Measurements from ENCODE around the gene ASIC4.

ASIC4 gene

DNA sequence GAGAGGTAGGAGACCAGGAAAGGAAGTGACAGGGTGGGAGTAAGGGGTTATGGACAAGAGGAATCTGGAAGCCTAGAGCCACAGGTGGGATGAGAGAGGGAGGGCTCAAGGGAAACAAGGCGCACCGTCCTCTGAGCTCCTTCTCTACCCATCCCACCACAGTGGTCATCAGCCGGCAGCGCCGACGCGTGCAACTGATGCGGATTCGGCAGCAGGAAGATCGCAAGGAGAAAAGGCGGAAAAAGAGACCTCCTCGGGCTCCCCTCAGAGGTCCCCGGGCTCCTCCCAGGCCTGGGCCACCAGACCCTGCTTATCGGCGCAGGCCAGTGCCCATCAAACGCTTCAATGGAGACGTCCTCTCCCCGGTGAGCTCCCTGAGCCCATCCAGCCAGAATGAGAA, 34.7 kb downstream of the ASIC4 start:
- peaks cover 6% of the 10 kb centered on the region; the same call in 1 of the 2 replicates for H3K4me1 ChIP-seq (ENCODE audit: insufficient read depth, low read length)
- H3K36me3 ChIP-seq (ENCODE audit: insufficient read depth, low read length), result no peaks in the 10 kb centered on the region
- no peaks in the 10 kb centered on the region for H3K9me3 ChIP-seq (ENCODE audit: control insufficient read depth, insufficient read depth, low read length)
- H3K9ac ChIP-seq (ENCODE audit: low read depth, low read length), result no peak overlapping the region

GRCh38 chr2:219549619-219550018, 35.3 kb downstream of the ASIC4 start:
- no peaks in the 10 kb centered on the region for H3K36me3 ChIP-seq (ENCODE audit: insufficient read depth, low read length)
- no peaks in the 10 kb centered on the region for H3K9me3 ChIP-seq (ENCODE audit: control insufficient read depth, insufficient read depth, low read length)
- no peak overlapping the region for H3K9ac ChIP-seq (ENCODE audit: low read depth, low read length)
- H3K4me1 ChIP-seq (ENCODE audit: insufficient read depth, low read length), result peaks cover 6% of the 10 kb centered on the region; the same call in 1 of the 2 replicates

DNA sequence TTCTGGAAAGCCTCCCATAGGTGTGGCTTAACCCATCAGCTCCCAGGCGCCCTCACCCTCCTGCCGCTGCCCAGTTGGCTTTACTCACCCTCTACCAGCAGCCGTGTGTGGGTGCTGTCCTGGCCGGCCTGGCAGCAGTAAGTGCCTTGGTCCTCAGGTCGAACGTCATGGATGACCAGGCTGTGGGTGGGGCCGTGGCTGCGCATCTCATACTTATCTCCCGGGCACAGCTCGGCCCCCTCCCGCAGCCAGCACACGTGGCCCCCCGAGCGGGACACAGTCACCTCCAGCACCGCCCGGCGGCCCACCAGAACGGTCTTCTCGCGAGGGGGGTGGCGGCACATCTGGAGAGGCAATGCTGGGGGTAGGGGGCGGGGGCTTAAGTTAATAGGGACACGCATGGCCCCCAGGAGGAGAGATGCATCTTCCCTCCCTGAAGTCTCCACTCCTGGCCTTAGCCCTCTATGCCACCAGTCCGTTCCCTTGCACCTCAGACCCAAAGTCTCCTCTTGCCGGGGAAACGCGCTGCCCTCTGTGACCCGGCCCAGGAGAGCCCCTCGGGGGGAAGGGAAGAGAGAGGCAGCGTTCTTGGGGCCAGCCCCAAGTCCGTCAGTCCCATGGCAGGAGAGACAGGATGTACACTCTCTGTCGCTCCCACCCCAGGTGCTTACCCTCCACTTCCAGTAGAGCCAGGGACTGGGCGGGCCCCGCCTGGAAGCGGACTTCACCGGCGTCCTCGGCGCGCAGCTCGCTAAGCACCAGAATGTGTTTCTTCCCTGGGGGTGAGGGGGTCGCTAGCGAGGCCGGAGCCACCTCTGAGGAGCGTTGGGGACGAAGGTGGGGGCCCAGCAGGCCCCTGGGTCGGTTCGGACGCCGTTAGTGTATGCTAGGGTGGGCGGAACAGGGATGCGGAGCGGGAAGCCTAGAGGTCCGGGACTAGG, 37.4 kb downstream of the ASIC4 start:
- no peaks in the 10 kb centered on the region for H3K9me3 ChIP-seq (ENCODE audit: control insufficient read depth, insufficient read depth, low read length)
- H3K36me3 ChIP-seq (ENCODE audit: insufficient read depth, low read length), result no peaks in the 10 kb centered on the region
- H3K9ac ChIP-seq (ENCODE audit: low read depth, low read length), result peak overlapping the region; percentile 96
- peaks cover 6% of the 10 kb centered on the region; the same call in 1 of the 2 replicates for H3K4me1 ChIP-seq (ENCODE audit: insufficient read depth, low read length)

GRCh38 chr2:219552382-219553167, 38.3 kb downstream of the ASIC4 start:
- peaks cover 6% of the 10 kb centered on the region; the same call in 1 of the 2 replicates for H3K4me1 ChIP-seq (ENCODE audit: insufficient read depth, low read length)
- peak overlapping the region; percentile 96 for H3K9ac ChIP-seq (ENCODE audit: low read depth, low read length)
- no peaks in the 10 kb centered on the region for H3K9me3 ChIP-seq (ENCODE audit: control insufficient read depth, insufficient read depth, low read length)
- no peaks in the 10 kb centered on the region for H3K36me3 ChIP-seq (ENCODE audit: insufficient read depth, low read length)

GRCh38 chr2:219553168-219553417, 38.8 kb downstream of the ASIC4 start:
- no peaks in the 10 kb centered on the region for H3K9me3 ChIP-seq (ENCODE audit: control insufficient read depth, insufficient read depth, low read length)
- H3K9ac ChIP-seq (ENCODE audit: low read depth, low read length), result peak overlapping the region; percentile 96; the same call in 1 of the 2 replicates
- H3K36me3 ChIP-seq (ENCODE audit: insufficient read depth, low read length), result no peaks in the 10 kb centered on the region

GRCh38 chr2:219553463-219553963, 39.2 kb downstream of the ASIC4 start:
- Histone ChIP-seq H3K4me1 (ENCODE audit: insufficient read depth, low read length) (peaks cover 6% of the 10 kb centered on the region; the same call in 1 of the 2 replicates), H3K9me3 (ENCODE audit: control insufficient read depth, insufficient read depth, low read length) (no peaks in the 10 kb centered on the region), H3K36me3 (ENCODE audit: insufficient read depth, low read length) (no peaks in the 10 kb centered on the region), H3K9ac (ENCODE audit: low read depth, low read length) (peak overlapping the region; percentile 96; the same call in 1 of the 2 replicates)

More at GRCh38 chr2:219553168-219553417, 38.8 kb downstream of the ASIC4 start:
- H3K4me1 ChIP-seq (ENCODE audit: insufficient read depth, low read length), result peaks cover 6% of the 10 kb centered on the region; the same call in 1 of the 2 replicates

DNA sequence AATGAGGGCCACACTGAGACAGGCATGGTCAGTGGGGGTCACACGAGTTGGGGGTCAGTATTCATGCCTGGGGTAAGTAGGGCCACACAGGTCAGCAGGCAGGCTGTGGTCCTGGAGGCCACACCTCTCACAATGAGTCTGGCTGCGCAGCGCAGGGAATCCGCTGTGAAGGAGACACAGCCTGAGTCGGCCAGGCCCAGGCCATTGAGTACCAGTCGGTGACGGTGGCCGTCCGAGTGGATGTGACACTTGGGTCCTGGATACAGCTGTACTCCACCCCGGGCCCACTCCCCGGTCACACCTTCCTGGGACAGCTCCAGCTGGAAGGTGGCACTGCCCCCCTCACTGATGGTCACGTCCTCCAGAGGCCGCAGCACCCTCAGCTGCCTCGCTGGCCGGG, 40.1 kb downstream of the ASIC4 start:
- H3K4me1 ChIP-seq (ENCODE audit: insufficient read depth, low read length), result peaks cover 6% of the 10 kb centered on the region; the same call in 1 of the 2 replicates
- no peak overlapping the region for H3K9ac ChIP-seq (ENCODE audit: low read depth, low read length)
- no peaks in the 10 kb centered on the region for H3K9me3 ChIP-seq (ENCODE audit: control insufficient read depth, insufficient read depth, low read length)
- H3K36me3 ChIP-seq (ENCODE audit: insufficient read depth, low read length), result no peaks in the 10 kb centered on the region

DNA sequence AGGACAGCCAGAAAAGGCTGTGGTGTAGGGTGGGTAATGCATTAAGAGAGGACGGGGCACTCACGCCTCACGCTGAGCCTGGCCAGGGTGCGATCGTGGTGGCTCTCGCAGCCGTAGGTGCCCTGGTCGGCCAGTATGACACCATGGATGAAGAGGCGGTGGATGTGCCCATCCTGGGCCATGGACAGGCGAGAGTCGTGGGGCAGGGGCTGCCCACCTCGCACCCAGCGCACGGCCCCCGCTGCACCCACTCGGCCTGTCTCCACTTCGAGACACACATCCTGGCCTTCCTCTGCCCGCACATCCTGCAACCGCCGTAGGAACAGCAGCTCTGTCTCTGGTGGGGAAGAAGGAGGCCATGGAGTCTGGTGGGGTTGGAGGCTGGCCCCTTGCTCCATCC, 41.7 kb downstream of the ASIC4 start:
- Histone ChIP-seq H3K9ac (ENCODE audit: low read depth, low read length) (no peak overlapping the region), H3K4me1 (ENCODE audit: insufficient read depth, low read length) (peaks cover 19% of the 10 kb centered on the region), H3K9me3 (ENCODE audit: control insufficient read depth, insufficient read depth, low read length) (no peaks in the 10 kb centered on the region), H3K36me3 (ENCODE audit: insufficient read depth, low read length) (no peaks in the 10 kb centered on the region)

DNA sequence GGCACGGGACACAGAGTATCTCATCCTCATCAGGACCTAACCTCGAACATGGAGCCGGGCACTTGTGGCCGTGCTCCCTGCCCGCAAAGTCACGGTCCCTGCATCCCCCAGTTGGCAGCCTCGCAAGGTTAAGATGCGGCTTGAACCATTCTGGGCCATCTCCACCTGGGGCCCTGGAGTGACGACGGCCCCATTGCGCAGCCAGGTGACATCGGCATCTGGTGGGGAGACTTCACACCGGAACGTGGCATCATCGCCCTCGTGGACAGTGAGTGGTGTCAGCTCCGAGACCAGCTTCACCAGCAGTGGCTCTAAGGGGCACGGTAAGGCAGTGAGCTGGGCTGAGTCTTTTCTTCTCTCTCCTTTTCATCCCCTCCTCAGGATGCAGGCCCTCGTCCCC, 42.1 kb downstream of the ASIC4 start:
- Histone ChIP-seq H3K36me3 (ENCODE audit: insufficient read depth, low read length) (no peaks in the 10 kb centered on the region), H3K9ac (ENCODE audit: low read depth, low read length) (no peak overlapping the region), H3K4me1 (ENCODE audit: insufficient read depth, low read length) (peaks cover 23% of the 10 kb centered on the region), H3K9me3 (ENCODE audit: control insufficient read depth, insufficient read depth, low read length) (no peaks in the 10 kb centered on the region)

GRCh38 chr2:219557320-219557719, 43.0 kb downstream of the ASIC4 start:
- H3K9me3 ChIP-seq (ENCODE audit: control insufficient read depth, insufficient read depth, low read length), result no peaks in the 10 kb centered on the region
- H3K36me3 ChIP-seq (ENCODE audit: insufficient read depth, low read length), result no peaks in the 10 kb centered on the region
- no peak overlapping the region for H3K9ac ChIP-seq (ENCODE audit: low read depth, low read length)
- H3K4me1 ChIP-seq (ENCODE audit: insufficient read depth, low read length), result peaks cover 32% of the 10 kb centered on the region

DNA sequence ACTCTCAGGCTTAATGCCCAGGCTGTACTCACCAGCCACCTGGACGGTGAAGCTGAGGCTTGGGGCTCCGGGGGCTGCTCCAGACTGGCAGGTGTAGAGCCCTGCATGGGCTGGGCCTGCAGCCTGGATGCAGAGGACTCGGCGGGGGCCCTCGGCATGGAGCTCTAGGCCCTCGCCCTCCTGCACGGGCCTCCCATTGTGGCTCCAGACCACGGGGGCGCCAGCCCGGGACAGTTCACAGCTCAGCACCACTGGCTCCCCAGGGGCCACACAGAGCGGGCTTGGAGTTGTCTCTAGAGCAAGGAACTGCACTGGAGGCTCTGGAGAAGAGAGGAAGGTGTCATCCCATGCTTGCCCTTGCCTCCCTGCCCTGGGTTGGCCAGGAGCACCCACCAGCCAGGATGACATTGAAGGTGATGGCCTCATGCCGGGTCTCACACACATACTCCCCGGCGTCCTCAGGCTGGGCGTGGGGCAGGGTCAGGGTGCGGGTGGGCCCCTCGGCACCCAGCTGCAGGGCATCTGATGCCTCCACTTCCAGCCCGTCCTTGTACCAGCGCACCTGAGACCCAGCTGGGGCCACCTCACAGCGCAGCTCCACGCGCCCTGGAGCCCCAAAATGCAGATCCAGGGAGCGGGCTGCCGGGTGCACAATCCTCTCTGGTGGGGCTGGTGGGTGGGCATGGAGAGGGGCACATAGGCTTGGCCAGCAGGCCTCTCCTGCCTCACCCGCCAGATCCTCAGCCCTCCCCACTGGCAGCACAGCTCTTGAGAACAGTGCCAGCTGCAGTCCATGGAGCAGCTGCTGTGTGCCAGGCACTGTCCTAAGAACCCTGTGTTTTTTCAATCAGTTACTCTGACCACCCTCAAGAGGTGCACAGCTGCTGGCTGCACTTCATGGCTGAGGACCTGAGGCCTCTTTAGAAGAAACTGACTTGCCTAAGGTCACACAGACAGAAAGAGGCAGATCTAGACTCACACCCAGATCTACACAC, 43.8 kb downstream of the ASIC4 start:
- H3K9me3 ChIP-seq (ENCODE audit: control insufficient read depth, insufficient read depth, low read length), result no peaks in the 10 kb centered on the region
- H3K36me3 ChIP-seq (ENCODE audit: insufficient read depth, low read length), result no peaks in the 10 kb centered on the region
- peaks cover 38% of the 10 kb centered on the region for H3K4me1 ChIP-seq (ENCODE audit: insufficient read depth, low read length)
- no peak overlapping the region for H3K9ac ChIP-seq (ENCODE audit: low read depth, low read length)

DNA sequence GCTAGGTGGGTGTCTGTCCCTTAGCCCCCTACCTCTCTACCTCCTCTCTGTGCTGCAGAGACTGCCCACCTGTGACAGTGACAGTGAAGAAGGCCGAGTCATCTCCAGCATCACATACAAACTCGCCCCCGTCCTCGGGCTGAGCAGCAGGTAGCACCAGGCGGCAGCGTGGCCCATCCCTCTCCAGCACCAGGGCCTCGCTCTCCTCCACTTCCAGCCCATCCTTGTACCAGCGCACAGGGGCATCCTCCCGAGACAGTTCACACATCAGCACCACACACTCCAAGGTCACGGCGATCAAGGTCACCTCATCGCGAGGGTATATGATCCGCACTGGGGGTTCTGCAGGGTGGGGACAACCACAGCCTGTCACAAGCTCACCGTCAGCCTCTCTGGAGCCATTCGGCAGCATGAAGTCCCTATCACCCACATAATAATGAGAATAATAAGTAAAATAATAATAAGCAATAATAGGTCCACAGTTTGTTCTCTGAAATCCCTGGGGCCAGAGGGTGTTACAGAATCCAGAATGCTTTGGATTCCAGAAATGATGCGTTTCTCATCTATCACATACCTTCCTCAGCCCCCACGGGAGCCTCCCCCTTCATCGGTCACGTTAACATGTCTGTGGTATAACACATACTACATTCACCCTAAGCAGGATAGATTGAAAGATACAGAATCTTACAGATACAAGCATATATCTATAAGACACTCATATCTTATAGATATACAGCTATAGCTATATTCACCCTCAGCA, 45.1 kb downstream of the ASIC4 start:
- Histone ChIP-seq H3K4me1 (ENCODE audit: insufficient read depth, low read length) (peaks cover 38% of the 10 kb centered on the region), H3K9me3 (ENCODE audit: control insufficient read depth, insufficient read depth, low read length) (no peaks in the 10 kb centered on the region), H3K36me3 (ENCODE audit: insufficient read depth, low read length) (peaks cover 4% of the 10 kb centered on the region; the same call in 1 of the 2 replicates), H3K9ac (ENCODE audit: low read depth, low read length) (no peak overlapping the region)
